Measurements from ENCODE around the gene ASPG. TPM values are rescaled to one million over a fixed set of nuclear protein-coding genes. Genes with fewer than 3 reads are reported as not detected.

ASPG gene
- total RNA-seq, 2 experiments from 2014 or later: not detected

DNA sequence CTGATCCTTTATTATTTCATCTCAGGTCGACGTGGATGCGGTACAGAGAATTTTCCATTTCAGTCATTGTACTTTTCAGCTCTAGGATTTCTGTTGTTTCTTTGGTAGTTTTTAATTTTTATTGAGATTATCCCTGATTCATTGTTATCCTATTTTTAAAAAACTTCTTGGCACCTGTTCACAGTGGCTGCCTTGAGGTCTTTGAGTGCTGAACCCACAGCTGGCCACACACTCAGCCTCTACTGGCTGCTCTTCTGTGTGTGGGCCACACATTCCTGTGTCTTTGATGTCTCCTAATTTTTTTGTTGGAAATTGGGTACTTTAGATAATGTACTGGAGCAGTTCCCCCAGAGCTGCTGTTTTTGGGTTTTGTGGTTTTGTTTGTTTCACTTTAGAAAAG is 37.7 kb upstream of the ASPG start:
- intact Hi-C loops (cut with micrococcal nuclease; ENCODE audit: unreplicated experiment): no loop called here
- Histone ChIP-seq H3K27ac (ENCODE audit: low read depth, low read length, poor library complexity, severe bottlenecking) (no peak overlapping the region), H4K20me1 (ENCODE audit: insufficient read depth, low read length) (no peaks in the 10 kb centered on the region), H3K36me3 (ENCODE audit: insufficient read depth, low read length) (no peaks in the 10 kb centered on the region), H3K4me2 (ENCODE audit: low read length) (no peak overlapping the region), H3K79me2 (ENCODE audit: insufficient read depth, low read depth, low read length) (no peaks in the 10 kb centered on the region), H2AFZ (ENCODE audit: low read length) (no peak overlapping the region), H3K9me3 (ENCODE audit: low read length) (no peaks in the 10 kb centered on the region), H3K4me3 (ENCODE audit: low read depth, low read length, poor library complexity, severe bottlenecking) (no peak overlapping the region), H3K4me1 (ENCODE audit: insufficient read depth, low read length, poor library complexity, severe bottlenecking) (no peaks in the 10 kb centered on the region), H3K9me2 (ENCODE audit: insufficient read depth, low read length) (no peaks in the 10 kb centered on the region)
- DNase-seq (ENCODE audit: low spot score): no peak
- ChIA-PET POLR2A (interaction anchor here (1.6 kb wide), 1 partner anchor 31 kb away, joined by 3 read pairs; no protein-coding TSS in a partner anchor), CTCF (ENCODE audit: unreplicated experiment) (no interaction called here)
- TF ChIP-seq EZH2phosphoT487 (IDR thresholded peaks at IDR 0.05; ENCODE audit: borderline replicate concordance, low read depth, low read length): no peak
- TF ChIP-seq, protein P1, sequence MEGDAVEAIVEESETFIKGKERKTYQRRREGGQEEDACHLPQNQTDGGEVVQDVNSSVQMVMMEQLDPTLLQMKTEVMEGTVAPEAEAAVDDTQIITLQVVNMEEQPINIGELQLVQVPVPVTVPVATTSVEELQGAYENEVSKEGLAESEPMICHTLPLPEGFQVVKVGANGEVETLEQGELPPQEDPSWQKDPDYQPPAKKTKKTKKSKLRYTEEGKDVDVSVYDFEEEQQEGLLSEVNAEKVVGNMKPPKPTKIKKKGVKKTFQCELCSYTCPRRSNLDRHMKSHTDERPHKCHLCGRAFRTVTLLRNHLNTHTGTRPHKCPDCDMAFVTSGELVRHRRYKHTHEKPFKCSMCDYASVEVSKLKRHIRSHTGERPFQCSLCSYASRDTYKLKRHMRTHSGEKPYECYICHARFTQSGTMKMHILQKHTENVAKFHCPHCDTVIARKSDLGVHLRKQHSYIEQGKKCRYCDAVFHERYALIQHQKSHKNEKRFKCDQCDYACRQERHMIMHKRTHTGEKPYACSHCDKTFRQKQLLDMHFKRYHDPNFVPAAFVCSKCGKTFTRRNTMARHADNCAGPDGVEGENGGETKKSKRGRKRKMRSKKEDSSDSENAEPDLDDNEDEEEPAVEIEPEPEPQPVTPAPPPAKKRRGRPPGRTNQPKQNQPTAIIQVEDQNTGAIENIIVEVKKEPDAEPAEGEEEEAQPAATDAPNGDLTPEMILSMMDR (conservative IDR thresholded peaks at IDR 0.05; ENCODE audit: low read length): no peak
- BruUV-seq (replicated peaks): no TSS peak

DNA sequence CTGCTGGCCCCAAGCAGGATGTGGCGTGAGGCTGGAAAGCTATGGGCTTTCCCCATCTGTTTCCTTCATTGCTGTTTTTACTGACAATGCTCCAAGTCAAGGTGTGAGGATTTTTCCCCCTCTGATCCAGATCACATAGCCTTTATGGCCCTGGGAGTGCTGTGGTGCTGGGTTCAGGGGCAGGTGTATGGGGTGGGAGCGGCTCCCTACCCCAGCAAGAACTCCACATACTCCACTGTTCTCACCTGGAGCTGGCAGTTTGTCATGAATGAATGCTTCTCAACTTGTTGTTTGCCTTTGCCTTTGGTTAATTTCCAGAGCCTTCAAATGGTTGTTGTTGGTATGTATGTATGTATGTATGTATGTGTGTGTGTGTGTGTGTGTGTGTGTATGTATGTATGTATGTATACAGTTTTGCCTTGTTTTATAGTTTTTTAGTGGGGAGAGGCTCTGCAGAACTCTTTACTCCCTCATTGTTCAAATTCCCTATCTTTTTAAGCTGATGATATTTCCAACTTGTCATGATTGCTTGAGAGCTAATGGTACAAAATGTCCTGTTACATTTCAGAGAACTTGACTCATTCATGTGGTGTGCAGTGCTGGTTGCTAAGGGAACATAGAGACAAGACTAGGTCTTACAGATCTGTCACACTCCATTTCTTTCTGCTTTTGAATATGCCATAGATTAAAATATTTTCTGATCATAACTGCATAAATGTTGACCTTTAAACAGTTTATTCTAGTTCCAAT is 36.6 kb upstream of the ASPG start:
- Histone ChIP-seq H3K4me1 (ENCODE audit: insufficient read depth, low read length, poor library complexity, severe bottlenecking) (no peaks in the 10 kb centered on the region), H3K79me2 (ENCODE audit: insufficient read depth, low read depth, low read length) (no peaks in the 10 kb centered on the region), H4K20me1 (ENCODE audit: insufficient read depth, low read length) (no peaks in the 10 kb centered on the region), H3K36me3 (ENCODE audit: insufficient read depth, low read length) (no peaks in the 10 kb centered on the region), H3K27ac (ENCODE audit: low read depth, low read length, poor library complexity, severe bottlenecking) (no peak overlapping the region), H3K9me2 (ENCODE audit: insufficient read depth, low read length) (no peaks in the 10 kb centered on the region), H2AFZ (ENCODE audit: low read length) (no peak overlapping the region), H3K4me2 (ENCODE audit: low read length) (no peak overlapping the region), H3K9me3 (ENCODE audit: low read length) (no peaks in the 10 kb centered on the region), H3K4me3 (ENCODE audit: low read depth, low read length, poor library complexity, severe bottlenecking) (no peak overlapping the region)
- CTCF ChIA-PET (ENCODE audit: unreplicated experiment): no interaction called here
- BruUV-seq (replicated peaks): no TSS peak
- POLR2A ChIA-PET: interaction anchor here (1.6 kb wide), 1 partner anchor 32 kb away, joined by 3 read pairs; no protein-coding TSS in a partner anchor
- DNase-seq (ENCODE audit: low spot score): no peak
- intact Hi-C loops (cut with micrococcal nuclease; ENCODE audit: unreplicated experiment): no loop called here
- TF ChIP-seq, protein P1 (conservative IDR thresholded peaks at IDR 0.05; ENCODE audit: low read length): no peak
- TF ChIP-seq EZH2phosphoT487 (IDR thresholded peaks at IDR 0.05; ENCODE audit: borderline replicate concordance, low read depth, low read length): no peak

DNA sequence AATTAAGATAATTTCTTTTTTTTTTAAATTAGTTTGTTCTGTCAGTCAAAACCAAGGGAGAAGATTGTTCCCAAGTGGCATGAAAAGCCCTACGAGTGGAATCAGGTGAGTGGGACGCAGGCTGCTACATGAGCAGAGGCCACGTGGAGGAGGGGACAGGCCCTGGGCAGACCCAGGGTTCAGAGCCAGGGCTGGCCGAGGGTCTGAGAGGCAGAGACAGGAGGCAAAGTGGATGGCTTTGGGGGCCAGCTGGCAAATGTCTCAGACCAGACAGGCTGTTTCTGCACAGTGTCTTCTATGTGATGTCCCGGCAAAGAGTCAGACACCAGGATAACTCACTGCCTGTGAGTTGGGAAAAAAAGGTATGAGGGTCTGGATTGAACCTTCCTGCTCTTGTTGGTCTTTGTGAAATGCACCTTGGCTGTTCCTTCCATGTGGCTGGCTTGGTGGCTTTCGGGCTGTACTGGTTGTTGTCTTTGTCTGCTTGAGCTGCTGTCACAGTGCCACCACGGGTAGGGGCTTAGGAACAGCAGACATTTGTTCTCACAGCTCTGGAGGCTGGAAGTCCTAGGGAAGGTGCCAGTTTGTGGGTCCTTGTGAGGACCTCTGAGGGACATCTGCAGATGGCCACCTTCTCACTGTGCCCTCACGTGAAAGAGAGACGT is 35.8 kb upstream of the ASPG start:
- Histone ChIP-seq H3K4me1 (ENCODE audit: insufficient read depth, low read length, poor library complexity, severe bottlenecking) (no peaks in the 10 kb centered on the region), H3K4me2 (ENCODE audit: low read length) (no peak overlapping the region), H3K79me2 (ENCODE audit: insufficient read depth, low read depth, low read length) (no peaks in the 10 kb centered on the region), H4K20me1 (ENCODE audit: insufficient read depth, low read length) (no peaks in the 10 kb centered on the region), H3K9me2 (ENCODE audit: insufficient read depth, low read length) (no peaks in the 10 kb centered on the region), H2AFZ (ENCODE audit: low read length) (no peak overlapping the region), H3K4me3 (ENCODE audit: low read depth, low read length, poor library complexity, severe bottlenecking) (no peak overlapping the region), H3K36me3 (ENCODE audit: insufficient read depth, low read length) (no peaks in the 10 kb centered on the region), H3K9me3 (ENCODE audit: low read length) (no peaks in the 10 kb centered on the region), H3K27ac (ENCODE audit: low read depth, low read length, poor library complexity, severe bottlenecking) (no peak overlapping the region)
- intact Hi-C loops (cut with micrococcal nuclease; ENCODE audit: unreplicated experiment): no loop called here
- no TSS peak for BruUV-seq (replicated peaks)
- DNase-seq (ENCODE audit: low spot score): no peak
- POLR2A ChIA-PET: no interaction called here
- CTCF ChIA-PET (ENCODE audit: unreplicated experiment): no interaction called here
- TF ChIP-seq, protein P1 (conservative IDR thresholded peaks at IDR 0.05; ENCODE audit: low read length): no peak
- no peak for TF ChIP-seq EZH2phosphoT487 (IDR thresholded peaks at IDR 0.05; ENCODE audit: borderline replicate concordance, low read depth, low read length)

Data from OCI-LY7 (cell line).